ENCODE data around the gene CACNA2D1.

Gene CACNA2D1

GRCh38 chr7:82270870-82271269 is 172.7 kb downstream of the CACNA2D1 start:
- TF ChIP-seq CTCF (IDR thresholded peaks at IDR 0.05), result no peak

GRCh38 chr7:82268632-82269031 is 174.9 kb downstream of the CACNA2D1 start:
- no peak for TF ChIP-seq CTCF (IDR thresholded peaks at IDR 0.05)

- no peak for TF ChIP-seq CTCF (IDR thresholded peaks at IDR 0.05)
Observed at GRCh38 chr7:82266081-82266480, 177.5 kb downstream of the CACNA2D1 start.

- TF ChIP-seq CTCF (IDR thresholded peaks at IDR 0.05), result no peak
Observed at GRCh38 chr7:82264783-82265305, 178.7 kb downstream of the CACNA2D1 start.

- no peak for TF ChIP-seq CTCF (IDR thresholded peaks at IDR 0.05)
Observed at GRCh38 chr7:82263920-82264782, 179.4 kb downstream of the CACNA2D1 start.

- no peak for TF ChIP-seq CTCF (IDR thresholded peaks at IDR 0.05)
Observed at GRCh38 chr7:82258181-82258580, 185.4 kb downstream of the CACNA2D1 start.

- TF ChIP-seq CTCF (IDR thresholded peaks at IDR 0.05), result no peak
Observed at GRCh38 chr7:82257118-82257695, 186.4 kb downstream of the CACNA2D1 start.

All from LNCAP (cell line).